Tibial nerve (tissue), 4 donors: ENCODE measurements around the gene TMED8. TPM values are rescaled to one million over a fixed set of nuclear protein-coding genes. Genes with fewer than 3 reads are reported as not detected.

Experiments
- DNase-seq, 2 donors: peaks; one replicate each; pipeline ENCODE4 v3.0.0-alpha.2; 2019; ENCODE audit warnings: low spot score in 2 of 2
- H3K27ac ChIP-seq, 4 donors: fragments of 200-600 bp; sonication (generic) in 3 of 4; one replicate each; pipeline ENCODE4 v1.5.1; 2017 to 2019; ENCODE audit warnings: mild to moderate bottlenecking in 1 of 4
- H3K27me3 ChIP-seq, 2 donors: fragments of 200-600 bp; sonication (generic) in 1 of 2; one replicate each; pipeline versions ENCODE4 v1.5.1 to v1.6.0; 2017 to 2019
- H3K36me3 ChIP-seq, 3 donors: fragments of 200-600 bp; sonication (generic); one replicate each; pipeline ENCODE4 v1.5.1; 2018 to 2019
- H3K4me1 ChIP-seq, 4 donors: fragments of 200-600 bp; sonication (generic) in 3 of 4; one replicate each; pipeline ENCODE4 v1.5.1; 2017 to 2019
- H3K4me3 ChIP-seq, 4 donors: fragments of 200-600 bp; sonication (generic) in 3 of 4; one replicate each; pipeline ENCODE4 v1.5.1; 2017 to 2019; ENCODE audit warnings: mild to moderate bottlenecking in 1 of 4, moderate library complexity in 1 of 4
- H3K9me3 ChIP-seq, 4 donors: fragments of 200-600 bp; sonication (generic) in 3 of 4; one replicate each; pipeline ENCODE4 v1.5.1; 2017 to 2019
- CTCF ChIP-seq, 5 experiments: fragments of 200-600 bp in 3 of 5; fragments of 450-650 bp in 2 of 5; sonication (generic) in 3 of 5; IDR thresholded peaks; one replicate each; pipeline ENCODE4 v1.5.1; 2016 to 2019; ENCODE audit warnings: antibody characterized with exemption in 5 of 5, mild to moderate bottlenecking in 3 of 5, moderate library complexity in 2 of 5
- EP300 ChIP-seq, 2 donors: sonication (generic); formaldehyde crosslinking; IDR thresholded peaks; one replicate each; pipeline ENCODE4 v1.6.1; 2017; ENCODE audit warnings: antibody characterized with exemption in 2 of 2, mild to moderate bottlenecking in 1 of 2
- POLR2A ChIP-seq, 2 donors: fragments of 450-650 bp; IDR thresholded peaks; one replicate each; pipeline ENCODE4 v1.6.1; 2017; ENCODE audit warnings: antibody characterized with exemption in 2 of 2, mild to moderate bottlenecking in 2 of 2, moderate library complexity in 2 of 2
- WGBS, 2 donors: methylation state at CpG; one replicate each; pipeline ENCODE4 v1.1.5; 2018; 5-methylcytosine and 5-hydroxymethylcytosine counted together
- total RNA-seq, 4 donors: library from RNA; depleted of rRNA; stranded (reverse); fragments of >200 nt; gene quantifications; one replicate each; pipeline ENCODE4 v1.1.0, GENCODE V29; 2016

The TMED8 gene
- total RNA-seq, 4 donors from 2014 or later, result 11.7 to 14.0 (median 12.4) TPM

- no peak overlapping the region for H3K4me3 ChIP-seq
- peak in 1 of 5 experiments; percentile 38 for TF ChIP-seq CTCF (IDR thresholded peaks at IDR 0.05)
- no peak for TF ChIP-seq POLR2A (IDR thresholded peaks at IDR 0.05)
- no peak for DNase-seq
- H3K9me3 ChIP-seq, result no peaks in the 10 kb centered on the region
- peaks cover 0 to 71% (median 39%) of the 10 kb centered on the region in 4 donors for H3K4me1 ChIP-seq
- no peaks in the 10 kb centered on the region for H3K27me3 ChIP-seq
- peak overlapping the region in 3 of 4 donors; percentile 47 to 87 (median 85) for H3K27ac ChIP-seq
- WGBS, 2 donors, result 14 to 32% methylated on average over 1 of the region's 1 CpG
- H3K36me3 ChIP-seq, result no peaks in the 10 kb centered on the region
Observed at GRCh38 chr14:77316195-77316505, 60.7 kb downstream of the TMED8 start.

GRCh38 chr14:77314539-77315457 is 62.1 kb downstream of the TMED8 start:
- H3K27me3 ChIP-seq, result no peaks in the 10 kb centered on the region
- H3K4me3 ChIP-seq, result no peak overlapping the region
- no peaks in the 10 kb centered on the region for H3K9me3 ChIP-seq
- H3K27ac ChIP-seq, result peak overlapping the region; percentile 47 to 87 (median 82)
- WGBS, 2 donors, result 51 to 53% methylated on average over 9 to 10 of the region's 10 CpGs
- no peak for DNase-seq
- H3K36me3 ChIP-seq, result peaks cover 0 to 2% (median 0%) of the 10 kb centered on the region in 3 donors
- H3K4me1 ChIP-seq, result peaks cover 0 to 71% (median 37%) of the 10 kb centered on the region in 4 donors
- TF ChIP-seq CTCF (IDR thresholded peaks at IDR 0.05) (no peak), EP300 (IDR thresholded peaks at IDR 0.05) (no peak), POLR2A (IDR thresholded peaks at IDR 0.05) (no peak)

GRCh38 chr14:77314043-77314442 is 62.9 kb downstream of the TMED8 start:
- TF ChIP-seq CTCF (IDR thresholded peaks at IDR 0.05) (no peak), POLR2A (IDR thresholded peaks at IDR 0.05) (no peak), EP300 (IDR thresholded peaks at IDR 0.05) (peak in 1 of 2 donors; percentile 59)
- 8 to 13% methylated on average over 2 of the region's 2 CpGs for whole genome bisulfite sequencing, 2 donors
- Histone ChIP-seq H3K4me3 (no peak overlapping the region), H3K9me3 (no peaks in the 10 kb centered on the region), H3K36me3 (peaks cover 0 to 4% (median 0%) of the 10 kb centered on the region in 3 donors), H3K27ac (peak overlapping the region; percentile 47 to 87 (median 82)), H3K27me3 (no peaks in the 10 kb centered on the region), H3K4me1 (peaks cover 0 to 71% (median 32%) of the 10 kb centered on the region in 4 donors)
- DNase-seq, result no peak

- WGBS, 2 donors, result 61 to 78% methylated on average over 1 of the region's 1 CpG
- no peak for DNase-seq
- TF ChIP-seq POLR2A (IDR thresholded peaks at IDR 0.05) (no peak), CTCF (IDR thresholded peaks at IDR 0.05) (no peak), EP300 (IDR thresholded peaks at IDR 0.05) (no peak)
- no peaks in the 10 kb centered on the region for H3K9me3 ChIP-seq
- peak overlapping the region; percentile 47 to 87 (median 82) for H3K27ac ChIP-seq
- H3K4me1 ChIP-seq, result peaks cover 0 to 70% (median 31%) of the 10 kb centered on the region in 4 donors
- peaks cover 0 to 4% (median 0%) of the 10 kb centered on the region in 3 donors for H3K36me3 ChIP-seq
- H3K27me3 ChIP-seq, result no peaks in the 10 kb centered on the region
- H3K4me3 ChIP-seq, result no peak overlapping the region
Observed at GRCh38 chr14:77313371-77313770, 63.5 kb downstream of the TMED8 start.

- WGBS, 2 donors, result 95 to 97% methylated on average over 2 of the region's 2 CpGs
- H3K27me3 ChIP-seq, result no peaks in the 10 kb centered on the region
- TF ChIP-seq POLR2A (IDR thresholded peaks at IDR 0.05) (no peak), CTCF (IDR thresholded peaks at IDR 0.05) (no peak), EP300 (IDR thresholded peaks at IDR 0.05) (no peak)
- H3K4me3 ChIP-seq, result no peak overlapping the region
- no peak for DNase-seq
- peak overlapping the region in 1 of 4 donors; percentile 55 for H3K27ac ChIP-seq
- no peaks in the 10 kb centered on the region for H3K9me3 ChIP-seq
- peaks cover 0 to 75% (median 38%) of the 10 kb centered on the region in 4 donors for H3K4me1 ChIP-seq
- peaks cover 0 to 5% (median 0%) of the 10 kb centered on the region in 3 donors for H3K36me3 ChIP-seq
Observed at GRCh38 chr14:77311217-77311616, 65.7 kb downstream of the TMED8 start.
